ENCODE results near the gene LY6G6C.

DNA sequence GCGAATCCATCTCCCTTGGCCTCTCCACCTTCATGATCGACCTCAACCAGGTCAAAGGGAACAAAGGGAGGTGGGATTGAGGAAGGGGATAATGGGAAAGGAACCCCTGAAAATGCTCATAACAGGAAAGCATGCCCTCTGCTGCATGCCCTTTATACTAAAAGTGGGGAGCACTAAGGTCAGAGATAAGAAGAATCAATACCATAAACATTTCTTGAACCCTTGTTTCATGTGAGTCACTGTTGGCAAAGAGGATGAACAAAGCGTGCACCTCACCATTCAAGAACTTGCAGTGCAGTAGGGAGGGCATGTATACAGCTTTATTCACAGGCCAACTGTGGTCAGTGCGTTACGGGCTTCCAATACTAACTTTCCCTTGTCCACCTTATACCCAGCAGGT lies 39.2 kb upstream of the LY6G6C start:
- TF ChIP-seq EZH2 (IDR thresholded peaks at IDR 0.05; ENCODE audit: borderline replicate concordance, insufficient read depth, low read depth, low read length, poor library complexity, severe bottlenecking), result no peak
- TF ChIP-seq, protein P1, sequence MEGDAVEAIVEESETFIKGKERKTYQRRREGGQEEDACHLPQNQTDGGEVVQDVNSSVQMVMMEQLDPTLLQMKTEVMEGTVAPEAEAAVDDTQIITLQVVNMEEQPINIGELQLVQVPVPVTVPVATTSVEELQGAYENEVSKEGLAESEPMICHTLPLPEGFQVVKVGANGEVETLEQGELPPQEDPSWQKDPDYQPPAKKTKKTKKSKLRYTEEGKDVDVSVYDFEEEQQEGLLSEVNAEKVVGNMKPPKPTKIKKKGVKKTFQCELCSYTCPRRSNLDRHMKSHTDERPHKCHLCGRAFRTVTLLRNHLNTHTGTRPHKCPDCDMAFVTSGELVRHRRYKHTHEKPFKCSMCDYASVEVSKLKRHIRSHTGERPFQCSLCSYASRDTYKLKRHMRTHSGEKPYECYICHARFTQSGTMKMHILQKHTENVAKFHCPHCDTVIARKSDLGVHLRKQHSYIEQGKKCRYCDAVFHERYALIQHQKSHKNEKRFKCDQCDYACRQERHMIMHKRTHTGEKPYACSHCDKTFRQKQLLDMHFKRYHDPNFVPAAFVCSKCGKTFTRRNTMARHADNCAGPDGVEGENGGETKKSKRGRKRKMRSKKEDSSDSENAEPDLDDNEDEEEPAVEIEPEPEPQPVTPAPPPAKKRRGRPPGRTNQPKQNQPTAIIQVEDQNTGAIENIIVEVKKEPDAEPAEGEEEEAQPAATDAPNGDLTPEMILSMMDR (IDR thresholded peaks at IDR 0.05), result no peak
